Measurements from ENCODE around the gene MED7.

The MED7 gene

GRCh38 chr5:157100140-157100679 is 42.5 kb downstream of the MED7 start:
- DNase-seq = no peak

GRCh38 chr5:157088342-157088990 is 54.2 kb downstream of the MED7 start:
- DNase-seq = no peak

All from NCI-H2171 (cell line).